GM21619 (cell line): ENCODE measurements around the gene UBE2O.
"Not testable (repeated sequence)": the region's sequence is repeated elsewhere in the genome, so short reads cannot be mapped to it uniquely, and the experiment has no call there.

Source experiments
- ATAC-seq: cut with Tn5 transposase; IDR thresholded peaks from one replicate; pipeline ENCODE4 v1.9.1; 2021; ENCODE audit not compliant: unreplicated experiment

The UBE2O gene

GRCh38 chr17:76354747-76355310 lies 98.1 kb downstream of the UBE2O start:
- no peak for ATAC-seq

- ATAC-seq, result peak; percentile 4
Measured at GRCh38 chr17:76354317-76354729, 98.6 kb downstream of the UBE2O start.

GRCh38 chr17:76353599-76354316 lies 99.2 kb downstream of the UBE2O start, which contains the start of gene PRPSAP1:
Gene PRPSAP1, minus strand, starts transcription at chr17:76353916. Its CDS starts 213 bp downstream, at chr17:76353703.
- ATAC-seq, result peak; percentile 81

- peak; percentile 17 for ATAC-seq
Measured at GRCh38 chr17:76353004-76353598, 99.9 kb downstream of the UBE2O start.

- no peak for ATAC-seq
Measured at GRCh38 chr17:76351526-76352071, 101.4 kb downstream of the UBE2O start.

- no peak for ATAC-seq
Measured at GRCh38 chr17:76350463-76350862, 102.5 kb downstream of the UBE2O start.

GRCh38 chr17:76346936-76347335 lies 106.0 kb downstream of the UBE2O start:
- ATAC-seq, result not testable (repeated sequence)

- ATAC-seq, result no peak
Measured at GRCh38 chr17:76345377-76345974, 107.5 kb downstream of the UBE2O start.

- ATAC-seq, result no peak
Measured at GRCh38 chr17:76343106-76343505, 109.8 kb downstream of the UBE2O start.

GRCh38 chr17:76341301-76341700 lies 111.7 kb downstream of the UBE2O start:
- no peak for ATAC-seq
